Keratinocyte (primary cell): Measurements from ENCODE around the gene KCNN3. TPM values are rescaled to one million over a fixed set of nuclear protein-coding genes. Genes with fewer than 3 reads are reported as not detected.

ENCODE experiments used
- DNase-seq: peaks from one replicate; pipeline ENCODE4 v3.0.0-alpha.2; 2011; ENCODE audit warnings: low read depth, missing footprints, low spot score
- FAIRE-seq: peaks from 2 replicates; lab custom pipeline; 2011; peaks lifted over from hg19 to GRCh38; lab: Jason Lieb, UNC
- H2AFZ ChIP-seq: 2 replicates; pipeline ENCODE4 v1.6.0; 2012; ENCODE audit warnings: low read length, control low read depth, inconsistent platforms; ENCODE audit not compliant: control insufficient read depth
- H3K27ac ChIP-seq: 2 replicates; pipeline ENCODE4 v1.5.1; 2011; ENCODE audit warnings: low read length; ENCODE audit not compliant: control insufficient read depth, insufficient read depth
- H3K27me3 ChIP-seq: 3 replicates; pipeline ENCODE4 v1.6.0; 2011; ENCODE audit warnings: low read length; ENCODE audit not compliant: control insufficient read depth, insufficient read depth; ENCODE audit errors: extremely low read depth
- H3K36me3 ChIP-seq, 2 experiments: 2 replicates in 1 of 2; 3 replicates in 1 of 2; pipeline ENCODE4 v1.5.1; 2011; ENCODE audit warnings: low read length in 2 of 2, mild to moderate bottlenecking in 1 of 2; ENCODE audit not compliant: control insufficient read depth in 2 of 2, insufficient read depth in 2 of 2; ENCODE audit errors: extremely low read depth in 1 of 2
- H3K4me1 ChIP-seq: 3 replicates; pipeline ENCODE4 v1.5.1; 2011; ENCODE audit warnings: low read length; ENCODE audit not compliant: control insufficient read depth, insufficient read depth; ENCODE audit errors: extremely low read depth
- H3K4me2 ChIP-seq: 3 replicates; pipeline ENCODE4 v1.6.0; 2011; ENCODE audit warnings: low read depth, low read length; ENCODE audit not compliant: control insufficient read depth, insufficient read depth; ENCODE audit errors: extremely low read depth
- H3K4me3 ChIP-seq, 3 experiments: fragments of 200-600 bp in 1 of 3; sonication (generic) in 1 of 3; 2 replicates in 2 of 3; 3 replicates in 1 of 3; pipeline ENCODE4 v1.5.1; 2011 to 2016; ENCODE audit warnings: low read length in 3 of 3, mild to moderate bottlenecking in 3 of 3, control low read depth in 2 of 3, inconsistent platforms in 1 of 3, low read depth in 1 of 3, mixed read lengths in 1 of 3, mixed run types in 1 of 3, moderate library complexity in 1 of 3; ENCODE audit not compliant: control insufficient read depth in 2 of 3, insufficient read depth in 2 of 3; ENCODE audit errors: extremely low read depth in 1 of 3
- H3K79me2 ChIP-seq: 2 replicates; pipeline ENCODE4 v1.6.0; 2012; ENCODE audit warnings: low read length; ENCODE audit not compliant: control insufficient read depth, insufficient read depth
- H3K9ac ChIP-seq: 3 replicates; pipeline ENCODE4 v1.6.0; 2011; ENCODE audit warnings: low read length; ENCODE audit not compliant: control insufficient read depth, insufficient read depth; ENCODE audit errors: extremely low read depth
- H3K9me1 ChIP-seq: 3 replicates; pipeline ENCODE4 v1.6.0; 2011; ENCODE audit warnings: low read length; ENCODE audit not compliant: control insufficient read depth, insufficient read depth; ENCODE audit errors: extremely low read depth
- H3K9me3 ChIP-seq: 2 replicates; pipeline ENCODE4 v1.5.1; 2012; ENCODE audit warnings: low read depth, low read length; ENCODE audit not compliant: control insufficient read depth
- H4K20me1 ChIP-seq: 3 replicates; pipeline ENCODE4 v1.6.0; 2011; ENCODE audit warnings: low read length; ENCODE audit not compliant: control insufficient read depth, insufficient read depth; ENCODE audit errors: extremely low read depth
- CTCF ChIP-seq, 3 experiments: IDR thresholded peaks in 1 of 3; conservative IDR thresholded peaks in 1 of 3; optimal IDR thresholded peaks in 1 of 3; 2 replicates in 2 of 3; 3 replicates in 1 of 3; pipeline versions ENCODE3 to v1.5.1; 2011; ENCODE audit warnings: low read length in 3 of 3, mild to moderate bottlenecking in 3 of 3, moderate library complexity in 2 of 3, control low read depth in 1 of 3, inconsistent platforms in 1 of 3; ENCODE audit not compliant: insufficient read depth in 2 of 3; ENCODE audit errors: extremely low read depth in 1 of 3
- EZH2 ChIP-seq: IDR thresholded peaks from one replicate; pipeline ENCODE4 v1.6.1; 2012; ENCODE audit warnings: inconsistent platforms, mild to moderate bottlenecking, low read length, moderate library complexity
- dilution Hi-C: fragments of 300-500 bp; cut with MboI; formaldehyde crosslinking; loops from one replicate; pipeline ENCODE4 v1.7.0; 2020; ENCODE audit warnings: low sequenced_read_pairs; ENCODE audit not compliant: extremely low pct_ligation_motif_present
- polyA plus RNA-seq, 5 experiments: library from polyadenylated mRNA; depleted of rRNA in 3 of 5; stranded (reverse) in 3 of 5; stranded (forward) in 1 of 5; unstranded in 1 of 5; fragments of >200 nt; gene quantifications; 1 replicate in 1 of 5; 2 replicates in 3 of 5; 3 replicates in 1 of 5; pipeline versions ENCODE4 v1.2.1 to v1.2.3, GENCODE V29; 2011 to 2012; ENCODE audit warnings: missing spikeins in 2 of 5, low read depth in 1 of 5, low replicate concordance in 1 of 5

The KCNN3 gene
- polyA plus RNA-seq, 1 donor (not counting 4 experiments of a cell fraction or from before 2014, with no cell fraction given): 0.05 TPM

- DNase-seq (no peak), FAIRE-seq (no peak)
- Histone ChIP-seq H3K9me3 (no peaks in the 10 kb centered on the region), H3K9ac (no peak overlapping the region), H3K27ac (no peak overlapping the region), H3K4me3 (no peak overlapping the region), H3K27me3 (peaks cover 49% of the 10 kb centered on the region), H2AFZ (no peak overlapping the region), H3K9me1 (no peaks in the 10 kb centered on the region), H3K4me1 (no peaks in the 10 kb centered on the region), H3K79me2 (no peaks in the 10 kb centered on the region), H4K20me1 (no peaks in the 10 kb centered on the region), H3K4me2 (no peak overlapping the region), H3K36me3 (no peaks in the 10 kb centered on the region)
- TF ChIP-seq EZH2 (no peak), CTCF (optimal IDR thresholded peaks at IDR 0.05 in 1 of 3, IDR thresholded peaks at IDR 0.05 in 1 of 3, conservative IDR thresholded peaks at IDR 0.05 in 1 of 3; ENCODE audit: extremely low read depth in 1 of 3, insufficient read depth in 2 of 3, low read length in 3 of 3) (no peak)
- dilution Hi-C loops: no loop called here
These were observed 36.2 kb downstream of the KCNN3 start for GRCh38 chr1:154833841-154834240.

DNA sequence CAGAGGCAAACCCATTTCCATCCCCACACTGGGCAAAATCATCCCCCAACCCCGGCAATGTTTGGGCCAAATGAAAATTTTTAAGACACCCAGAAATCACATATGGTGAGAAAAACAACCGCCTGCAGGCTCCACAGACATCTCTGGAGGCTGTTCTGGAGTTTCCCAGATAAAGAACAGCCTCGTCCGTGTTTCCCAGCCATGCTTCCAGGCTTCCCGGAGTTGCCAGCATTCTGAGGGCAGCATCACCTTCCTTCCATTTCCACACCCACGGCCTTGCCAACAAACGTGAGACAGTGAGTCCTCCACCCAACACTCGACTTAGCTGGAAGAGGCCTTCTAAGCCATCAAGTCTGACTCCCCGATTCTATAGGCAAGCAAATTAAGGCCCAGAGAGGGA lies 36.9 kb downstream of the KCNN3 start:
- Histone ChIP-seq H3K9me3 (no peaks in the 10 kb centered on the region), H3K4me3 (no peak overlapping the region), H4K20me1 (no peaks in the 10 kb centered on the region), H3K36me3 (no peaks in the 10 kb centered on the region), H3K4me2 (no peak overlapping the region), H3K9ac (no peak overlapping the region), H3K27ac (no peak overlapping the region), H3K9me1 (no peaks in the 10 kb centered on the region), H3K27me3 (peaks cover 46% of the 10 kb centered on the region), H2AFZ (no peak overlapping the region), H3K79me2 (no peaks in the 10 kb centered on the region), H3K4me1 (no peaks in the 10 kb centered on the region)
- DNase-seq: no peak
- TF ChIP-seq EZH2: no peak
- no peak for TF ChIP-seq CTCF (optimal IDR thresholded peaks at IDR 0.05 in 1 of 3, IDR thresholded peaks at IDR 0.05 in 1 of 3, conservative IDR thresholded peaks at IDR 0.05 in 1 of 3; ENCODE audit: extremely low read depth in 1 of 3, insufficient read depth in 2 of 3, low read length in 3 of 3)
- dilution Hi-C loops: no loop called here
- FAIRE-seq: no peak
